GM18507 (cell line): ENCODE measurements around the gene FAM151B.
"Not testable (repeated sequence)": the region's sequence is repeated elsewhere in the genome, so short reads cannot be mapped to it uniquely, and the experiment has no call there.

Experiments
- DNase-seq: peaks from one replicate; pipeline ENCODE4 v3.0.0; 2011; ENCODE audit warnings: low read depth; ENCODE audit not compliant: insufficient read length; ENCODE audit errors: extremely low spot score
- FAIRE-seq: peaks from 2 replicates; lab custom pipeline; 2011; peaks lifted over from hg19 to GRCh38; lab: Jason Lieb, UNC

FAM151B gene, protein sequence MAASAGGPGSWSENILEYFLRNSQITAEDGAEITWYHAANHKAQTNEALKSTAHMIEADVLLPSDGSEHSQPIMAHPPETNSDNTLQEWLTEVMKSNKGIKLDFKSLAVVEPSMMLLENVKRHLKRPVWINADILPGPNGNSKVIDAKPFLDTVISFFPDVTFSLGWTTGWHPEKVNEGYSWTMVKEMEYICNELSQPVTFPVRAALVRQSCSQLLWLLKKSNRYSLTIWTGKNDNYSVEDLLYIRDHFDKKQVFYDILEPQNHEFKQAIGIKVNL

DNA sequence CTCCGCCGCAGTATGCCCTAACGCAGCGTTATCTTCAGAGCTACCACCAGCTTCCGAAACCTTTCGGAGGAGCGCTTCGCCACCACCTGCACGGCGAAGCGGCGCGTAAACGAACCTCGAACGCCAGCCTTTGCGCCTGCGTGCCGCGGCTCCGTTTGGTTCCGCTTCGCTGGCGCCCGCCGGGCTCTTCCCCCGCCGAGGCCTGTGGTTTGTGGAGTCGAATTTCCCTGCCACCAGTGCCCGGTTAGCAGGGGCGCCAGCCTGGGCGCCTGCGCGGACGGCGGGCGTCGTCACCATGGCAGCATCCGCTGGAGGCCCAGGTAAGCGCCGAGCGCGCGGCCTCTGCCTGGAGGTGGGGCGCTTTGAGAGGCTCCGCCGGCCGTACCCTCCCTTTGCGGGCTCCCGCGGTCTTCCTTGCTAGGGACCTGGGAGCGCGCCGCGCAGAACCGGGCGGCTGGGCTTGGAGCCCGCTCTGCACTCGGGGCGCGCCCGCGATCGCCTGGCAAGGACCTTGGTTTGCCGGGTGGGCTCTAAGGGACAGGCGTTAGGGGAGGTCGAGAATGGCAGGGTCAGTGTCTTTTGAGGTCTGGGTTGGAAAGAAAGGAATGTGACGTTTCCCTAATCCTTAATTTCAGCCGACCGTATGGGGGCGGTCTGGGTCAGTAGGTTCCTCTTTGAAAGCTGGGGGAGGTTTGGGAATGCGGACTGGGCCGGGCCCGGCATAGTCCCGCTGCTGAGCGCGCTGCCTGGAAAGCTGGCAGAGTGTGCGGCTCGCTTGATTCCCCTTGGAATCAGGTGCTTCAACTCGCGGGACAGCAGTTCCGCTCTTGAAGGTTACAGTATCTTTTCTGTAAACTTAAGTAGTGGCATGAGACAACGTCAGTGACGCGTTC lies at the start of gene FAM151B:
TSS of gene FAM151B (plus strand) at position 272 of the 893 bp plus-strand sequence. CDS start at position 296, 24 bp downstream.
- peak; percentile 79 for FAIRE-seq
- DNase-seq: peak; percentile 64

DNA sequence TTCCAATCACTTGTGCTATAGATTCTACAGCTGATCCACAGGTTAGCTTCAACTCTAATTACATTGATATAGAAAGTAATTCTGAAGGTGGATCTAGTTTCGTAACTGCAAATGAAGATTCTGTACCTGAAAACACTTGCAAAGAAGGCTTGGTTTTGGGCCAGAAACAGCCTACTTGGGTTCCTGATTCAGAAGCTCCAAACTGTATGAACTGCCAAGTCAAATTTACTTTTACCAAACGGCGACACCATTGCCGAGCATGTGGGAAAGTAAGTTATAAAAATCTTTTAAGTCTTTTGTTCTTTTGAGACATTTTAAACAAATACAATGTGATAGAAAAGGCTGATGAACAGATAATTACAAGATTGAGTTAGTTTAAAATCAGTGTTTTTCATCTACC lies 49.2 kb upstream of the FAM151B start:
- no peak for FAIRE-seq
- no peak for DNase-seq

DNA sequence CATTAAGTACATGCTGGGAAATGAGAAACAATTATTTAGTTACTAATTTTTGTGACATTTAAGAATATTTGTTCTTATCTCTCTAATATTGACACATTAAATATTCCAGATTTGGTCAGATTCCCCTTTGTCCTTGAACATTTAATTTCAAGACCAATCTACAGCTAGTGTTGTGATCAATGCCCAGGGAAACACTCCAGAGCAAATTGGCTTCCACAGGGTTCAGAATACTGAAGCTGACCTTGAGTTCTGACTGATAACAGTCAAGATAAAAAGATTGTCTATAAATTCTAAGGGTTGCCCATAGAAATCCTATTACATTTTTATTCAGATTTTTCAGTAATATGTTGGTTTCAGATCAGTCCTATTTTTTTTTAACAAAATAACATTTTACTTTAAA lies 48.7 kb upstream of the FAM151B start:
- no peak for DNase-seq
- no peak for FAIRE-seq

DNA sequence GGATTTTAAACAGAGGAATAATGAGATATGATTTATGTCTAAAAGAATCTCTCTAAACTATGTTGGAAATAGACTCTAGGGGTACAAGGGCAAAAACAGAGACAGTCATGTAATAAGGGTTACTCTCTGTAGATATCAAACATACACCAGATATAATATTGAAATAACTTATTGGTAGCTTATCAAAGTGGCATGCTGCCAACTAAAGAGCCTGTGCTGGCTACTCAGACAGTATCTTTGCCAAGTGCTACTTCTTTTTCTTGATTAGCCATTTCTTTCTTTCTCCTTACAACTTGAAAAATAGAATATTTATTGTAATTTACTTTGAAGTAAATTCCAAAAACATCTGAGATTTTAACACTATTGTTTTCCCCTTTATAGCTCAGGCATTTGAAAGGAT lies 45.2 kb upstream of the FAM151B start:
- no peak for FAIRE-seq
- DNase-seq: no peak

DNA sequence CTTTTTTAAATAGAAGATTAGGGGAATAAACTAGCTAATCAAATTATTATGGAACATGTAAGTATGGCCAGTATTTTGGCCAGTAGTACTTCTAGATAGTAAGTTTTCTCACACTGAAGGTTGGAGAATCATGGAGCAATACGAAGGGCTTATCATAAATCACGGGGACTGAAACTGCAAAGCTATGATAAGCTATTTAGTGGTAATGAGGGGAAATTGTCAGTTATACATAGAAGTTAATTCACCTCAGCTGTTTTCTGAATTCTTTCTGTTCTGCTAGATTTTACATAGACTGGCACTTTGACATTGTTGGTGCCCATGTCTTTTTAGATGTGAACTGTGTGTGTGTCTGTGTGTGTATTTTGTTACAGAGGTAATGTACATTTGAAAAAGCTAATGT lies 34.5 kb upstream of the FAM151B start:
- no peak for DNase-seq
- peak; percentile 31 for FAIRE-seq

DNA sequence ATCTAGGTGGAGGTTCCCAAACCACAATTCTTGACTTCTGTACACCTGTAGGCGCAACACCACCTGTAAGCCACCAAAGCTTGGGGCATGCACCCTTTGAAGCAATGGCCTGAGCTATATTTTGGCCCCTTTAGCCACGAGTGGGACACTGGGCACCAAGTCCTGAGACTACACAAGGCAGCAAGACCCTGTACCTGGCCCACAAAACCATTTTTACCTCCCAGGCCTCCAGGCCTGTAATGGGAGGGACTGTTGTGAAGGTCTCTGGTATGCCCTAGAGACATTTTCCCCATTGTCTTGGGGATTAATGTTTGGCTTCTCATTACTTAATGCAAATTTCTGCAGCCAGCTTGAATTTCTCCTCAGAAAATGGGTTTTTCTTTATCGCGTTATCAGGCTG lies 24.6 kb upstream of the FAM151B start:
- DNase-seq (no peak), FAIRE-seq (no peak)

DNA sequence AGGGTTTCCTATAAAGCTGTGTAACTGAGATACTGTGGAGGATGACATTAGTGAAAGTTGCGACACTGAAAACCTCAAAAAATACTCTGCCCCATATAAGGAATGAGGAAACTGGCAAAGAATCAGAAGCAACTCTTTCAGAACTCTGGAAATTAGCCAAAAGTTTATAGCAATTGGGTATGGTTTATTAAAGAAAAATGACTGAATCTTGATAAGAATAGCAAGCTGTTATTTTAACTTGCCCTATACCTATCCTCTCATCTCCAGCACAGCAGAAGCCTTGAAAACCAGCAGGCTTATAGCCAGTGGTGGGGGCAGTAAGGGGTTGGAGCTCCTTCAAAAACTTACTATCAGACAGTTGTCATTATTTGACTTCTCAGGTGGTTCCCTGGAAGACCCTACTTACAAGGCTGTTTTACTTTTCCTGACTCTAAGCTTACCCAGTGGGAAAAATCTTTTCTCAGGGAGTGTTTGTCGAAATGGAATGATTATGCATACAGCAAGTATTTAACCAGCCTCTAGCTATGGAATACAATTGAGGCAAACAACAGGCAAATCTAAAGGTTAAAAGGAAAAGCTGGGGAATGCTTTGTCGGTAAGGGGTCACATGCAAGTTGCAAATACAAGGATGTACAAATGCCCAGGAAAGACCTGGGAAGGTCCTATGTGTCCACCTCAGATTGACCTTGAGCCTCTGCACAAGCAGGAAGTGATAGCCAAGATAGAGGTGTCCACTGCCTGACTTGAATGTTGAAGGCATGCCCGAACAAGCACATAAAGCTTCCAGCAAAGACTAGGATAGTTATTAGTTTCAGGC lies 21.0 kb upstream of the FAM151B start:
- DNase-seq (no peak), FAIRE-seq (no peak)

DNA sequence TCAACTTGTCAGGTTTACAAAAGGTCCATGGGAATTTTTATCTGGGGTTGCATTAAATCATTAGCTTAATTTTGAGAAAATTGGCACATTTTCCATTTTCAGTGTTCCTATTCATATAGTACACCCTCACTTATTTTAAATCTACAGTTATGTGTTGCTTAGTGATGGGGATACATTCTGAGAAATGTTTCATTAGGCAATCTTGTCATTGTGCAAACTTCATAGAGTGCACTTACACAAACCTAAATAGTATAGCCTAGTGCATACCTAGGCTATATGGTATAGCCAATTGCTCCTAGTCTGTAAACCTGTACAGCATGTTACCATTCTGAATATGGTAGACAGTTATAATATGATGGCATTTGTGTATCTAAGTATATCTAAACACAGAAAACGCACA lies 19.8 kb upstream of the FAM151B start:
- no peak for FAIRE-seq
- DNase-seq: no peak

DNA sequence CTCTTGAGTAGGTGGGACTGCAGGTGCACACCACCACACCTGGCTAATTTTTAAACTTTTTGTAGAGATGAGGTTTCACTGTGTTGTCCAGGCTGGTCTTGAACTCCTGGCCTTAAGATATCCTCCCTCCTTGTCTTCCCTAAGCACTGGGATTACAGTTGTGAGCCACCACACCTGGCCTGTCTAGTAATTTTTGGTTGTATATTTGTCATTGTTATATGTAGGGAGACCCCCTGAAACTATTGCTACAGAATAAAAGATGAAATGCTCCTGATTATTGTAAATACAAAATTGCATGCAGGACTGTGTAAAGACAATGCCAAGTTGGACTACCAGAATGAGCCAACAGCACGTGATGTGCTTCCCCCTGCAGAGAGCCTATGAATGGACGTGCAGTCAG lies 17.3 kb upstream of the FAM151B start:
- FAIRE-seq, DNase-seq: not testable (repeated sequence)

DNA sequence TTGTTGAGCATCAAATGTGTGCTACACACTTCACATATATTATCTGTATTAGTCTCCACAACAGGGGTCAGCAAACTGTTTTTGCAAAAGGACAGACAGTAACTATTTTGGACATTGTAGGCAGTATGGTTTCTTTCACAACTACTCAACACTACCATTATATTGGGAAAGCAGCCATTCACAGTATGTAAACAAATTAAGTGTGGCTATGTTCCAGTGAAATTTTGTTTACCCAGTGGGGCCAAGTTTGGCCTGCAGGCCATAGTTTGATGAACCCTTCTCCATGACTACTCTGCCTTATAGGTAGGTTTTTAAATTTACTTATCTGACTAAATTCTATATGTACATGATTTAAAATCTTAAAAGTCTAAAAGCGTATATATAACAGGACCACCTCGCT lies 13.0 kb upstream of the FAM151B start:
- DNase-seq (no peak), FAIRE-seq (no peak)

DNA sequence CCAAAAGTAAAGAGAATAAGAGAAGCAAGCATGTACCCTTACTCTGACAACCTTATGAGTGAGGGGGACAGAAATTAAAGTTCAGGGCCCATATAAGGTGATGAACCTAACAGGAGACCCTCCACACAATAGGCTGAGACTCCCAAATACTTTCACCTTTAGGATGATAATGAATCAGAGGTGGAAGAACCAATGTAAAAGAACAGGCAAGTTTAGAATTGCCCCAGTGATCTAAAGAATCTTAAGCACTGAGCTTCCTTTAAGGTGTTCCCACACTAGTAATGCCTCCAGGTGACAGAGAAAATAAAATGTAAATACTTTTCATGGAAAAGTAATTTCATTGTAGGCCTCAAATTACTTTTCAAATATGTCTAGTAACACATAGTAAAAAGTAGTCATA lies 8.2 kb upstream of the FAM151B start:
- DNase-seq (no peak), FAIRE-seq (no peak)

DNA sequence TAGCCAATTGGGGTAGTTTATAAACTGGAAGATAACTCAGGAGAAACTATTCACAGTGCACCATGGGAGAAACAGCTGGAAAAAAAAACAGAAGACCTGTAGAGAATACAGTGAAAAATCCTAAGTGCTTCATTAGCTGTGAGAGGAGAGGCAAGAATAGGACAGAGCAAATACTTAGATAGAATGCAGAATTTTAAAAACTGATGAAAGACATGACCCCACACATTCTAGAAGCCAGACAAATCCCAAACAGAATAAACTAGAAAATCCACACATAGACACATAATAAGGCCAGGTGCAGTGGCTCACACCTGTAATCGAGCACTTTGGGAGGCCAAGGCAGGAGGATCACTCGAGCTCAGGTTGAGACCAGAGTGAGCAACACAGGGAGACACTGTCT lies 7.5 kb upstream of the FAM151B start:
- DNase-seq (no peak), FAIRE-seq (no peak)

DNA sequence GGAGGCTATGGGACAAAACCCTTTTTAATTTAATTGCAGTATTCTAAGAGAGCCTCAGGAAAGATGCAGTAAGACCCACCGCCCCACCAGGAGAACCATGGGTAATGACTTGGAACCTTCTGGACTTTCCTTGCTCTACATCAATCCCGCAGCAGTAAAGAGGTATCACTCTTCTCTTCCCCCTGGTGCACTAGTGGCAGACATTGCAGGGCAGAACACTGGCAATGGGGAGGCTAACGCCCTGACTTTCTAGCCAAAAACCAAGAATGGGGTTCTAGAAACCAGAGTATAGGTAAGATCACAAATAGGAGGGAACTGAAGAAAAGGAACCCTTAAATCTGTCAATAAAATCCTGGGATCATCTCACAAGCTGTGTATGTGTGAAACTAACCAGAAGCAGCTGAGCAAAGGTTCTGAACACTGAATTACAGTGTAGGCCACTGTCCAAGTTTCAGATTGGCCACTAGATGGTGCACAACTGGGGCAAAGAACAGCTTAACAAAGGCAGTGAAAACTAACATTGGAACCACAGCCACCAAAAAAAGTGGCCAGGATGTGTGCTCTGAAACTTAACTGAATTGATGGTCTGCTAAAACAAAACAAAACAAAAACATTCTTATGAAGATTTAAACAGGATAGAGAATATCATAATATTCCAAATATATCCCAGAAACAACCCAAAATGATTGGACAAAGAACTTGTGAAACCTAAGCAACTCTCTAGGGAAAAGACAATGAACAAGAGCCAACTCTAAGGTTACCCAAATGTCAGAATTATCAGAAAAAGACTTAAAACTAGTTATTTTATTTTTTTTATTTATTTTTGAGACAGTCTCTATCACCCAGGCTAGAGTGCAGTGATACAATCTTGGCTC lies 6.6 kb upstream of the FAM151B start:
- FAIRE-seq (peak; percentile 71), DNase-seq (peak; percentile 7)

DNA sequence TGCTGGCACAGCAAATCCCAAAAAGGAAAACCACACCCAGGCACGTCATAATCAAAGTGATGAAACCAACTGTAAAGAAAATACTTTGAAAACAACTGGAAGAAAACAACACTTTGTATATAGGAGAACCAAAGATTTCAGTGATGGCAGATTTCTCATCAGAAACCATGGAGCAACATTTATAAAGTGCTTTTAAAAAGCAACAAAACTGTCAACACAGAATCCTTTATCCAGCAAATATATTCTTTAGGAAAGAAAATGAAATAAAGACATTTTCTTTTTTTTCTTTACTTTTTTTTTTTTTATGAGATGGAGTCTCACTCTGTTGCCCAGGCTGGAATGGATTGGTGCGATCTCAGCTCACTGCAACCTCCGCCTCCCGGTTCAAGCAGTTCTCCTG lies 5.3 kb upstream of the FAM151B start:
- FAIRE-seq (no peak), DNase-seq (no peak)

DNA sequence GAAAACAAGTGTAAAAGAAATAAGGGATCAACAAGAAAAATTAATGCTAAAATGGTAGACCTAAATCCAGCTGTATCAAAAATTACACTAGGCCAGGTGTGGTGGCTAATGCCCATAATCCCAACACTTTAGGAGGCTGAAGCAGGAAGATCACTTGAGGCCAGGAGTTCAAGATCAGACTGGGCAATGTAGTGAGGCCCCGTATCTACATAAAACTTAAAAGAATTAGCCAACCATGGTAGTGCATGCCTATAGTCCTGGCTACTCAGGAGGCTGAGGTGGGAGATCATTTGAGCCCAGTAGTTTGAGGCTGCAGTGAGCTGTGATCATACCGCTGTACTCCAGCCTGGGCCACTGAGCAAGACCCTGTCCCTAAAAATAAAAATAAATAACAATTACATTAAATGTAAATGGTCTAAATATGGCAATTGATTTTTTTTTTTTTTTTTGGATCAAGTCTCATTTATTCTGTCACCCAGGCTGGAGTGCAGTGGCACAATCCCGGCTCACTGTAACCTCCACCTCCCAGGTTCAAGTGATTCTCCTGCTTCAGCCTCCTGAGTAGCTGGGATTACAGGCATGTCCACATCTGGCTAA lies 4.2 kb upstream of the FAM151B start:
- FAIRE-seq (no peak), DNase-seq (no peak)

DNA sequence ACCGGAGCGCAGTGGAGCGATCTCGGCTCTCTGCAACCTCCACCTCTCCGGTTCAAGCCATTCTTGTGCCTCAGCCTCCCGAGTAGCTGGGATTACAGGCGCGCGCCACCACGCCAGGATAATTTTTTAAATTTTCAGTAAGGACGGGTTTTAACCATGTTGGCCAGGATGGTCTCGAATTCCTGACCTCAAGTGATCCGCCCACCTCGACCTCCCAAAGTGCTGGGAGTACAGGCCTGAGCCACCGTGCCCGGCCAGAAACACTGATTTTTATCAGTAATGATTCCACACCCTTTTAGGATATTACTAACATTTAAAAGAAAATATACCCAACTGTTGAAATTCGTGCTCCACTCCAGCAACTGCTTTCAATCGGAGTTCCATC lies 464 bp upstream of the FAM151B start:
- DNase-seq: no peak
- FAIRE-seq: no peak

DNA sequence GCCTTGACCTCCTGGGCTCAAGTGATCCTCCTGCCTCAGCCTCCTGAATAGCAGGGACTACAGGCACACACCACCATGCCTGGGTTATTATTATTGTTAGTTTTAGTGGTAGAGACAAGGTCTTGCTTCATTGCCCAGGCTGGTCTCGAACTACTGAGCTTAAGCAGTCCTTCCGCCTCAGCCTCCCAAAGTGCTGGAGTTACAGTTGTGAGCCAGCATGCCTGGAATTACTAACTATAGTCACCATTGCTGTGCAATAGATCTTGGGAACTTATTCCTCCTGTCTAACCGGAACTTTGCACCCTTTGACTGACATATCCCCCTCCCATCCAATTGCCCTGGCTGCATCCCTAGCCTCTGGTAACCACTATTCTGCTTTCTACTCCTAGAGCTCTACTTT lies 3.4 kb downstream of the FAM151B start:
- FAIRE-seq (no peak), DNase-seq (no peak)

DNA sequence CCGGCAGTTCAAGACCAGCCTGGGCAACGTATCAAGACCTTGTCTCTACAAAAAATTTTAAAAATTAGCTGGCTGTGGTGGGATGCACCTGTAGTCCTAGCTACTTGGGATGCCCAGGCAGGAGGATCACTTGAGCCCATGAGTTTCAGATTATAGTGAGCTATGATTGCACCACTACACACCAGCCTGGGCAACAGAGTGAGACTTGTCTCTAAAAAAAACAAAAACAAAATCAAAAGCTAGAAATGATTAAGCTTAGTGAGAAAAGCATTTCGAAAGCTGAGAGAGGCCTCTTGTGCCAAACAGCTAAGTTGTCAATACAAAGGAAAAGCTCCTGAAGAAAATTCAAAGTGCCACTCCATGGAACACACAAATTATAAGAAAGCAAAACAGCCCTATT lies 4.8 kb downstream of the FAM151B start:
- FAIRE-seq: no peak
- DNase-seq: no peak

DNA sequence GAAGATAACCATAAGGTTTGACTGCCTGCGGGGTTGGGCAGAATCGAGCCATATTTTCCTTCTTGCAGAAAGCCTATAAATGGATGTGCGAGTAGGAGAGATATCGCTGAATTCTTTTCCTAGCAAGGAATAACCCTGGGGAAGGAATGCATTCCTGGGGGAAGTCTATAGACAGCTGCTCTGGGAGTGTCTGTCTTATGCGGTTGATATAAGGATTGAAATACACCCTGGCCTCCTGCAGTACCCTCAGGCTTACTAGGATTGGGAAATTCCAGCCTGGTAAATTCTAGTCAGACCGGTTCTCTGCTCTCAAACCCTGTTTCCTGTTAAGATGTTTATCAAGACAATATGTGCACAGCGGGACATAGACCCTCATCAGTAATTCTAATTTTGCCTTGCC lies 5.5 kb downstream of the FAM151B start:
- not testable (repeated sequence) for FAIRE-seq

More for the DNA sequence above, 5.5 kb downstream of the FAM151B start:
- not testable (repeated sequence) for DNase-seq
